Subcutaneous adipose tissue (tissue), 4 donors: ENCODE results near the gene GNG7. TPM values are rescaled to one million over a fixed set of nuclear protein-coding genes. Genes with fewer than 3 reads are reported as not detected.

Source experiments
- CTCF ChIP-seq: fragments of 450-650 bp; IDR thresholded peaks from one replicate; pipeline ENCODE4 v1.5.1; 2016; ENCODE audit warnings: low read depth, mild to moderate bottlenecking, control low read depth, antibody characterized with exemption, moderate library complexity
- total RNA-seq, 4 donors: library from RNA; depleted of rRNA; stranded (reverse); fragments of >200 nt; gene quantifications; one replicate each; pipeline ENCODE4 v1.1.0, GENCODE V29; 2016

The GNG7 gene
- total RNA-seq, 4 donors from 2014 or later = 0.16 to 3.6 (median 0.82) TPM

GRCh38 chr19:2511991-2512390, 190.5 kb downstream of the GNG7 start:
- TF ChIP-seq CTCF = no peak

- TF ChIP-seq CTCF = no peak
Observed at GRCh38 chr19:2511570-2511969, 190.9 kb downstream of the GNG7 start.

- no peak for TF ChIP-seq CTCF
Observed at GRCh38 chr19:2509096-2509495, 193.4 kb downstream of the GNG7 start.

GRCh38 chr19:2507109-2507508, 195.4 kb downstream of the GNG7 start:
- TF ChIP-seq CTCF = no peak

GRCh38 chr19:2503521-2504109, 198.9 kb downstream of the GNG7 start:
- no peak for TF ChIP-seq CTCF

GRCh38 chr19:2500841-2501261, 201.6 kb downstream of the GNG7 start:
- no peak for TF ChIP-seq CTCF

GRCh38 chr19:2500156-2500555, 202.3 kb downstream of the GNG7 start:
- TF ChIP-seq CTCF = no peak
